ENCODE data around the gene MAP3K19. TPM values are rescaled to one million over a fixed set of nuclear protein-coding genes. Genes with fewer than 3 reads are reported as not detected.

Gene MAP3K19
- total RNA-seq, 2 donors from 2014 or later: not detected

DNA sequence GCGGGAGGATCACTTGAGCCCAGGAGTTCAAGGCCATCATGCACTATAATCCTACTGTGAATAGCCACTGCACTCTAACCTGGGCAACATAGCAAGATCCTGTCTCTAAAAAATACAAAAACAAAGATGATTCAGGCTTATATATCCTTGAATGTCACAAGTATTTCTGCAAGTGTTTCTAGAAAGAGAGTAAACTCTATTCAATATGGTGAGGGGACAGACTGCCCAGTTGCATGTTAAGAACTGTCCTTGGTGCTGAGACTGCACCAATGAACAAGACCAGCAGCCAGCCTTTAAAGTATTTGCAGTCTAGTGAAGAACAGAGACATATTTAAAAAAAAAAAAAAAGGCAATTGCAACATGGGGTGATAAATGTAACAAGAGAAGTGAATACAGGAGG lies 16.4 kb downstream of the MAP3K19 start:
- no peak for TF ChIP-seq CTCF (IDR thresholded peaks at IDR 0.05)
- ATAC-seq (ENCODE audit: insufficient number of reproducible peaks, low FRiP score, low read depth): no peak
- no peaks in the 10 kb centered on the region for H3K27me3 ChIP-seq (replicated peaks; ENCODE audit: insufficient read depth)
- no peaks in the 10 kb centered on the region for H3K4me1 ChIP-seq (ENCODE audit: control insufficient read depth in 1 of 2, low read depth in 2 of 2)
- no peak overlapping the region for H3K4me3 ChIP-seq
- no peak for DNase-seq (ENCODE audit: low spot score)
- no peaks in the 10 kb centered on the region for H3K9me3 ChIP-seq
- H3K27ac ChIP-seq: no peak overlapping the region
- H3K36me3 ChIP-seq: no peaks in the 10 kb centered on the region

GRCh38 chr2:135029481-135030134 lies 17.6 kb downstream of the MAP3K19 start:
- no peak overlapping the region for H3K27ac ChIP-seq
- no peaks in the 10 kb centered on the region for H3K27me3 ChIP-seq (replicated peaks; ENCODE audit: insufficient read depth)
- H3K4me3 ChIP-seq: no peak overlapping the region
- no peaks in the 10 kb centered on the region for H3K36me3 ChIP-seq
- DNase-seq (ENCODE audit: low spot score) (no peak), ATAC-seq (ENCODE audit: insufficient number of reproducible peaks, low FRiP score, low read depth) (no peak)
- TF ChIP-seq CTCF (IDR thresholded peaks at IDR 0.05): no peak
- H3K4me1 ChIP-seq (ENCODE audit: control insufficient read depth in 1 of 2, low read depth in 2 of 2): no peaks in the 10 kb centered on the region
- H3K9me3 ChIP-seq: no peaks in the 10 kb centered on the region

DNA sequence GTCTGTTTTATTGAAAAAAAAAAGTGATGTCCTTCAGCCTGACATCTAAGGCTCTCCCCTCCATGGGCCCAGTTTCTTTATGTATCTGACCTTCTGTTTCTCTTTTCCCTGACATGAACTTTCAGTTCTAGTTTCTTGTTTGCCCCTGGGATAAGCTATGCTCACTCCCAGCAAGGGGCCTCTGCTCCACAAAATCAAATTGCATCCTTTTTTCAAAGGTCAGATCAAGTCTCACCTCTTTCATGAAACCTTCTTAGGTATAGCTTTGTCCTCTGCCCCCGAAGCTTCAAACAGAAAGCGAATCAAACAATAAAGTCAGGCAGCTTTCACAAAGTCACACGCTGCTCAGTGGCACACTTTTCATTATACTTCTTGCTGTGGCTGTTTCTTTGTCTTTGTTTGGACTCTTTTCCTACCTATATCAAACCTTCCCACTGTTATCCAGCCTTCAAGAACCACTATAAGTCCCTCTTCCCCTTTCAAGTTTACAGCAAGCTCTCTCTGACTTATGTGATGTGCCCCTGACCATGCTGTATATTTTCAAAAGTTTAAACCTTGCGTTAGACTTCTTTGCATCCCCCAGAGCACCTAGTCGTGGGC lies 23.3 kb downstream of the MAP3K19 start:
- Histone ChIP-seq H3K27me3 (replicated peaks; ENCODE audit: insufficient read depth) (no peaks in the 10 kb centered on the region), H3K36me3 (no peaks in the 10 kb centered on the region), H3K9me3 (no peaks in the 10 kb centered on the region), H3K27ac (no peak overlapping the region), H3K4me1 (ENCODE audit: control insufficient read depth in 1 of 2, low read depth in 2 of 2) (no peaks in the 10 kb centered on the region), H3K4me3 (no peak overlapping the region)
- ATAC-seq (ENCODE audit: insufficient number of reproducible peaks, low FRiP score, low read depth) (no peak), DNase-seq (ENCODE audit: low spot score) (no peak)
- no peak for TF ChIP-seq CTCF (IDR thresholded peaks at IDR 0.05)

GRCh38 chr2:135022952-135023880 lies 24.0 kb downstream of the MAP3K19 start:
- ATAC-seq (ENCODE audit: insufficient number of reproducible peaks, low FRiP score, low read depth) (no peak), DNase-seq (ENCODE audit: low spot score) (no peak)
- no peak overlapping the region for H3K4me3 ChIP-seq
- no peak for TF ChIP-seq CTCF (IDR thresholded peaks at IDR 0.05)
- no peak overlapping the region for H3K27ac ChIP-seq
- H3K27me3 ChIP-seq (replicated peaks; ENCODE audit: insufficient read depth): no peaks in the 10 kb centered on the region
- H3K4me1 ChIP-seq (ENCODE audit: control insufficient read depth in 1 of 2, low read depth in 2 of 2): no peaks in the 10 kb centered on the region
- no peaks in the 10 kb centered on the region for H3K9me3 ChIP-seq
- no peaks in the 10 kb centered on the region for H3K36me3 ChIP-seq

DNA sequence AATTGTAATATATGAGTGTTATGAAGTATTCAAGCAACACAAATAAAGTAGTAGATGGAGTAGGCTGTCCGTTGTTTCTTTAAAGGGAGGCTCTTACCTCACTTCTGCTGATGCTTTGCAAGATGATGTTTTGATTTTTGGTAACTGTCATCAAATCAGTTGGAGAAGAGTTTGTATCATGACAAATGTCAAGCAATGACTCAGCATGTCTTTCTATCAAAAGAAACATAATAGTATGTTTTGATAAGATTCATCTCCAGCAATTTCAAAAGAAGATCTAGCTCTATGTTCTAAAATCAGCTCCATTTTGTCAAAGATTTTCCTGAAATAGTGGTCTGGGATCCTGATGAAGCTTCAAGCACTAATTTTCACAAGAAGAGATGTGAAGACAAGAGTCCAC lies 25.6 kb downstream of the MAP3K19 start:
- Histone ChIP-seq H3K9me3 (no peaks in the 10 kb centered on the region), H3K4me1 (ENCODE audit: control insufficient read depth in 1 of 2, low read depth in 2 of 2) (no peaks in the 10 kb centered on the region), H3K27ac (no peak overlapping the region), H3K36me3 (no peaks in the 10 kb centered on the region), H3K4me3 (no peak overlapping the region), H3K27me3 (replicated peaks; ENCODE audit: insufficient read depth) (no peaks in the 10 kb centered on the region)
- ATAC-seq (ENCODE audit: insufficient number of reproducible peaks, low FRiP score, low read depth) (no peak), DNase-seq (ENCODE audit: low spot score) (no peak)
- no peak for TF ChIP-seq CTCF (IDR thresholded peaks at IDR 0.05)
